ENCODE measurements around the gene CA4.
"Not testable (repeated sequence)": the region's sequence is repeated elsewhere in the genome, so short reads cannot be mapped to it uniquely, and the experiment has no call there.

CA4 gene

DNA sequence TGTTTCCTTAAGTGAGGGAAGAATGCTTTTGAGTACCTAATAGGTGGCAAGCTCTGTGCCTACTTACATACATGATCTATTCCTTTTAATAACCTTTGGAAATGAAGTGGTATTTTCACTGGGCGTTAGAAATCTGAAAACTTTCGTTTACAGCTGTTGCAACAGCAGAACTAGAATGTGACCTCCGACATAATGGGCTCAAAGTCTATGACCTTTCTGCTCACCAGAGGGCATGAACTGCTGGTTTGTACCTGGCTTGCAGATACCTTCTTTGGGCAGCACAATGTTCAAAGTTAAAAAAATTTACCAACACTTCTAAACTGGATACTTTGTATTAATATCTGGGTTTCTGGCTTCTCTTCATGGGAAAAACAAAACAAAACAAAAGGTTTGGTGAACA, 24.3 kb downstream of the CA4 start:
- TF ChIP-seq FOXP2 (optimal IDR thresholded peaks at IDR 0.05; ENCODE audit: control extremely low read depth, extremely low read length, insufficient read depth) (no peak), EZH2 (IDR thresholded peaks at IDR 0.05) (no peak), POLR2AphosphoS5 (IDR thresholded peaks at IDR 0.05; ENCODE audit: borderline replicate concordance, low read depth, low read length) (no peak)
- no peaks in the 10 kb centered on the region for H3K9me3 ChIP-seq (ENCODE audit: low read depth, low read length)
- no peak overlapping the region for H3K27ac ChIP-seq
- H3K36me3 ChIP-seq (ENCODE audit: insufficient read depth, low read length) = peaks cover 3% of the 10 kb centered on the region; the same call in 1 of the 2 replicates
- H3K4me3 ChIP-seq = no peak overlapping the region
- DNase-seq (ENCODE audit: low read depth, low spot score) = no peak
- H3K9ac ChIP-seq (ENCODE audit: insufficient read length) = no peak overlapping the region

DNA sequence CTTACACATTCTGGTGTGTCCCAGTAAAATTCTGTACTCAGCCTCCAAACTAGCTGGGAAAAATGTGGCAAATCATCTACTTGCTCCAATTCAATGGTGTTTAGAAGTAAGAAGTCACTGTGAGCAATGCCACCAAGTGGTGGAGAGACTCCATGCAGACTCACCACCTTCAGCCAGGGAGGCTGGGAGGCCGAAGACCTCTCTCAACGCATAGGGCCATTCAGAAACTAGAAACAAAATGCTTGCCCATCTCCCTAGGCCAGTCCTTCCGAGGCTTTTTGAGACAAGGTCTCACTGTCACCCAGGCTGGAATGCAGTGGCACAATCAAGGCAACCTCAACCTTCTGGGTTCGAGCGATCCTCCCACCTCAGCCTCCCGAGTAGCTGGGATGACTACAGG, 25.0 kb downstream of the CA4 start:
- not testable (repeated sequence) for DNase-seq (ENCODE audit: low read depth, low spot score); H3K4me3 ChIP-seq; H3K36me3 ChIP-seq (ENCODE audit: insufficient read depth, low read length); H3K9me3 ChIP-seq (ENCODE audit: low read depth, low read length); H3K27ac ChIP-seq; H3K9ac ChIP-seq (ENCODE audit: insufficient read length)

DNA sequence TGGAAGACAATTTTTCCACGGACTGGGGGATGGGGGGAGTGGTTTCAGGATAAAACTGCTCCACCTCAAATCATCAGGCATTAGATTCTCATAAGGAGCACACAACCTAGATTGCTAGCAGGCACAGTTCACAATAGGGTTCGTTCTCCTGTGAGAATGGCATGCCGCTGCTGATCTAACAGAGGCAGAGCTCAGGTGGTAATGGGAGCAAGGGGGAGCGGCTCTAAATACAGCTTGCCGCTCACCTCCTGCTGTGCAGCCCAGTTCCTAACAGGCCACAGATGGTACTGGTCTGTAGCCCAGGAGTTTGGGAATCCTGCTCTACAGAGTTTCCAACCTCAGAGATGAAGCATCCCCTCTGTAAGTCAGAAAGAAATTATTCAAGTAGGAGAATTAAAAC, 27.0 kb downstream of the CA4 start:
- peaks cover 16% of the 10 kb centered on the region; the same call in 1 of the 2 replicates for H3K36me3 ChIP-seq (ENCODE audit: insufficient read depth, low read length)
- not testable (repeated sequence) for H3K4me3 ChIP-seq; H3K9me3 ChIP-seq (ENCODE audit: low read depth, low read length); H3K27ac ChIP-seq; DNase-seq (ENCODE audit: low read depth, low spot score); H3K9ac ChIP-seq (ENCODE audit: insufficient read length)

DNA sequence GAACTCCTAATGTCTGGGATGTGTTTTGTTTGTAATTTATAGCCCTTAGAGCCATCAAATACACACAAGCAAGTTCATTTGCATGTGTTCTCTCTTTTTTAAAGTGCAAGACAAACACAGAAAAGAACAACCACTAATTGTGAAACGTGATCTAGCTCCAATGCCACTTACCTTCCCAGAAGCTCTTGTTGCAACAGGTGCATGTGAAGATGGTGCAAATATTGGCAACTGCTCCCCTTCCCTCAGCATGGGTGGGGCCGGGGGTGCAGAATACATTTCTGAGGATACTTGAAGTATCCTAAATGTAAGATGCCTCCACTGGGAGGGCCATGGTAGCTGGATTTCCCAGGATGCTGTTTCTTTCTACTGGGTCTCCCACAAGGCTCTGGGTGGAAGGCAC, 28.4 kb downstream of the CA4 start:
- peaks cover 16% of the 10 kb centered on the region; the same call in 1 of the 2 replicates for H3K36me3 ChIP-seq (ENCODE audit: insufficient read depth, low read length)
- H3K9me3 ChIP-seq (ENCODE audit: low read depth, low read length); H3K4me3 ChIP-seq; DNase-seq (ENCODE audit: low read depth, low spot score); H3K9ac ChIP-seq (ENCODE audit: insufficient read length); H3K27ac ChIP-seq: not testable (repeated sequence)

DNA sequence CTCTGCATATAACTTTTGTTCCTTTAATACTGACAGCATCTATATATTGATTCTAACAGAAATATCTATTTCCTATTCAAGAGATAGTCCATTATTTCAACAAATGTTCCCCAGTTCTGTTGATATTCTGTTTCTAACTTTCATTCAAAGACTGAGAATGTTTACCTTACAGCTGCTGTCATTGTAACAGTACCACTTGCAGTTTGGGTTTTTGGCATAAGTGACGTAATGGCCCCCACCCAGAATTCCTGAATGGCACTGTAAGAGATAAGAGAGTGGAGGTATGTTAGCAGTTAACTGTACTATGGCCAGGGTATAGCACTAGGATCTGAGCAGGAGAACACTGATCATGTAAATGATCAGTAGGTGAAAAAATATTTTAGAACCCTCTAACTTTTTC, 30.6 kb downstream of the CA4 start:
- not testable (repeated sequence) for H3K27ac ChIP-seq; H3K9ac ChIP-seq (ENCODE audit: insufficient read length); DNase-seq (ENCODE audit: low read depth, low spot score); H3K4me3 ChIP-seq; H3K9me3 ChIP-seq (ENCODE audit: low read depth, low read length)
- peaks cover 22% of the 10 kb centered on the region; the same call in 1 of the 2 replicates for H3K36me3 ChIP-seq (ENCODE audit: insufficient read depth, low read length)

DNA sequence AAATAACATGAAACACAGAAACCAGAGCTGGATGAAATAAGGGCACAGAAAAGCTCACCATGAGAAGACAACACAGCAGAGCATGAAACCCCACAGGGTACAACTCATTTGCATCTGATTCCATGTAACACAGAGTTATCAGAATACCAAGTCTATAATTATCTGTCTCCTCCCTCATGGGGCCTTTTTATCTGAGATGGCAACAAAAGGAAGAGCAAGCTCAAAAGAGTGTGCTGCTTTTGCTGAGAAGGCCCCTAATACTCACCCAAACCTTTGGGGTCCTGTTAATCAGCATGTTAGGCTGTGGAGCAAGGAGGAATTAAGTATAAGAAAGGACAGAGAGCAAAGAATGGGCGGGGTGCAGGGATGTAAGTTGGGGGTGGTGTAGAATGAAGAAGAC, 36.6 kb downstream of the CA4 start:
- not testable (repeated sequence) for H3K9ac ChIP-seq (ENCODE audit: insufficient read length); DNase-seq (ENCODE audit: low read depth, low spot score); H3K9me3 ChIP-seq (ENCODE audit: low read depth, low read length); H3K4me3 ChIP-seq
- Histone ChIP-seq H3K27ac (peak overlapping the region; percentile 80; the same call in 1 of the 2 replicates), H3K36me3 (ENCODE audit: insufficient read depth, low read length) (peaks cover 31% of the 10 kb centered on the region; the same call in 1 of the 2 replicates)

DNA sequence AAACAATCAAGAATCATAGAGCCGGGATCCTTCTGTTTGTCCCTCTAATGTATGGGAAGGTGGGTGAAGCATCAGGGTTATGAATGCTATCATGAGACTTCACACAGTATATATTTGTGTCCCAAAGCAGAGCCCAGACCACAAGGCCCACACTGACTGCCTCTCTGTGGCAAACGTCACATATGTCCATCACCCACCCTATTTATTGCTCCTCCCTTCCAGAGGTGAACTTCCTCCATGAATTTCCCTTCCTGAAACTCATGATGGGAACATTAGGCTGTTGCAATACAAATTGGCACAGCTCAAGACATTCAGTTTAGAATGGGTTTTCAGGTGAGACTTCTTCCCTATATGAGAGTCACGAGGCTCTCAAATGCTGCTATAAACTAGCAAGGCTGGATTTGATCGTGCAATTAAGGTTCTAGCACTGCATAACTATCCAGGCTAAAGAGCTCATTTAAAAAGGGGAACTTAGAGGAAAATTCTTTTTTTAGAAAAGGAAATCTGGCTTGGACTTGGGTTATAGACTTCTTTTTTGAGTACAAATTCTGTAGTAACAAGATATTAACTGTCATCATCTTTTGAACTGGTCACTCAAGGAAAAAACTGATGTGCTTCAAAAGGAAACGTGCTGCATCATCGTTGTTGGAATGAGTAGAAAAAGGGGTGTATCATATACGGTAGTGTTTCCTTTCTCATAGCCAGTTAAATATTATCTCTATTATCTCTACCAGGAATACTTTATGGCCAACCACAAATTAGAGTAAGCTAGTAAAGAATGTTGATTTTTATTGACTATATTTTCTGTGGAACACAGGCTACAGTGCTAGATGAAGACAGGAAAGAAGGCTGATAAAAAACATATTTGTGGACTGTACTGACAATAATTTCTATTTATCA, 37.3 kb downstream of the CA4 start:
- not testable (repeated sequence) for H3K9ac ChIP-seq (ENCODE audit: insufficient read length)

DNA sequence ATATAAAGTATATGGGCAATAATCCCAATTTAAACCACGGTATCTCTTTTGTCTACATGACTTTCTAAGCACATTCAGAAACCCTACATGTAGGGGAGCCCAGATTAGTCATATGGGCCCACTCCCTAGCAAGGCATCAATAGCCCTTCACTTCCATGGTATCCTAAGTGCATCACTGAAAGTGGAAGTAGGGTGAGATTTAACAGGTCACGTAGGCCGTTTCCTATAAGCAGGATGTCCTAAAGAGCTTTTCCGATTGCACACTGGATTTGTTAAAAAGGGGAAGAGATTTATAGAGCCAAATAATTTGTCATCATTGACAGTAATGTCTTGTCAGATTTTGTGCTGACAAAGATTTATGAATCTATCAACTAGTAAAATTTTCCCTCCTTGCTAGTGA, 39.0 kb downstream of the CA4 start:
- no peak for DNase-seq (ENCODE audit: low read depth, low spot score)
- no peak overlapping the region for H3K27ac ChIP-seq

More for the DNA sequence above, 37.3 kb downstream of the CA4 start:
- peaks cover 32% of the 10 kb centered on the region; the same call in 1 of the 2 replicates for H3K36me3 ChIP-seq (ENCODE audit: insufficient read depth, low read length)
- H3K27ac ChIP-seq = peak overlapping the region; percentile 80
- not testable (repeated sequence) for DNase-seq (ENCODE audit: low read depth, low spot score); H3K9me3 ChIP-seq (ENCODE audit: low read depth, low read length); H3K4me3 ChIP-seq

DNA sequence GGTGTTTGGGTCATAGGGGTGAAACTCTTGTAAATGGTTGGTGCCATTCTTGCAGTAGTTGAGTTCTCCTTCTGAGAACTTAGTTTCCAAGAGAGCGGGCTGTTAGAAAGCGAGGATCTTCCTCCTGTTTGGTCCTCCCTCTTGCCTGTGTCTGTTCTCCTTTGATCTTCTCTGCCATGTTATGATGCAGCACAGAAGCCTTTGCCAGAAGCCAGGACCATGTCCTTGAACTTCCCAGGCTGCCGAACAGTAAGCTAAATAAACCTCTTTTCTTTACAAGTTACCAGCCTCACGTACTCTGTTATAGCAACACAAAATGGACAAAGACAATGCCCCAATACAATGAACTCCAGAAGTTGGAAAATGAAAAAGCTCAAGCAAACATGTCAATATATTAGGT, 40.3 kb downstream of the CA4 start:
- peaks cover 28% of the 10 kb centered on the region; the same call in 1 of the 2 replicates for H3K36me3 ChIP-seq (ENCODE audit: insufficient read depth, low read length)
- not testable (repeated sequence) for H3K27ac ChIP-seq; H3K4me3 ChIP-seq; DNase-seq (ENCODE audit: low read depth, low spot score); H3K9ac ChIP-seq (ENCODE audit: insufficient read length); H3K9me3 ChIP-seq (ENCODE audit: low read depth, low read length)

More for the DNA sequence above, 39.0 kb downstream of the CA4 start:
- Histone ChIP-seq H3K9ac (ENCODE audit: insufficient read length) (no peak overlapping the region), H3K4me3 (no peak overlapping the region), H3K9me3 (ENCODE audit: low read depth, low read length) (no peaks in the 10 kb centered on the region), H3K36me3 (ENCODE audit: insufficient read depth, low read length) (peaks cover 32% of the 10 kb centered on the region; the same call in 1 of the 2 replicates)
- no peak for TF ChIP-seq FOXP2 (optimal IDR thresholded peaks at IDR 0.05; ENCODE audit: control extremely low read depth, extremely low read length, insufficient read depth)
- no peak for TF ChIP-seq POLR2AphosphoS5 (IDR thresholded peaks at IDR 0.05; ENCODE audit: borderline replicate concordance, low read depth, low read length)
- no peak for TF ChIP-seq EZH2 (IDR thresholded peaks at IDR 0.05)

DNA sequence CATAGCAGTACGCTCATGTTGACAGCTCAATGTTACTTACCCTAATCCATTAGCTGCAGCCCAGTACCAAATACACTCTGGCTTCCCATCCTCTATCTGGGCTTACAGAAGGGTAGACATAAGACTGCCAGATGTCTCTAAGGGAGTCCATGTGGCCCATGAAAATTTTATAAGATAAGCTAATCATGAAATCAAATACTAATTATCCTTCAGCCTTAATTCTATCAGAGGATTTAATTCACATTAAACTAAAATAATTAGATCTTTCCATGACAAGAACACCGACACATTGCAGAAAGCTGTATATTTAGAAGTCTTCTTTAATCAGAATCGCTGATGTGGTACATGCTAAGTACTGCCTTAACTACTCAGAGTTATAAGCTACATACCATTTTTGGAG, 43.3 kb downstream of the CA4 start:
- DNase-seq (ENCODE audit: low read depth, low spot score); H3K9me3 ChIP-seq (ENCODE audit: low read depth, low read length); H3K27ac ChIP-seq; H3K4me3 ChIP-seq; H3K9ac ChIP-seq (ENCODE audit: insufficient read length): not testable (repeated sequence)
- peaks cover 23% of the 10 kb centered on the region for H3K36me3 ChIP-seq (ENCODE audit: insufficient read depth, low read length)

Measured in SK-N-MC (cell line).